Measurements from ENCODE around the gene ARHGAP15. TPM values are rescaled to one million over a fixed set of nuclear protein-coding genes. Genes with fewer than 3 reads are reported as not detected.

The ARHGAP15 gene
- total RNA-seq, 2 donors from 2014 or later, result 12.0 to 23.2 TPM

DNA sequence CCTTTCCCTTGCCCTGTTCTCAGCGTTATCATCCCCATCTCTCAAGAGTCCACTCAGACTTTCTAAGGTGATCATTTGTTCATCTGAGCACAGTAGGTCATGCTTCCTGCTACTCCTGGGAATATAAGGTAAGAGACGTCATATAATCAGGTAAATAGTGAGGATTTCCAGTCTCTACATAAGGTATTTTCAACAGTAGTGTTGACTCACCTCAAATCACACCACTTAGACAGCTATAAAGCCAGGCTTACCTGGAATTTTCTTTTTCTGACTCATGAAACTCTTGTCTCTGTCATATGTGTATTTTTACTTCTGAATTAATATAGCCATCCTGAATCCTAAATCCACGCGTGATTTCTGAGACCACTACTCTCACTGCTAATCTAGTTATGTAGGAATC lies 443.2 kb downstream of the ARHGAP15 start:
- intact Hi-C loops (cut with DNase I), result no loop called here

DNA sequence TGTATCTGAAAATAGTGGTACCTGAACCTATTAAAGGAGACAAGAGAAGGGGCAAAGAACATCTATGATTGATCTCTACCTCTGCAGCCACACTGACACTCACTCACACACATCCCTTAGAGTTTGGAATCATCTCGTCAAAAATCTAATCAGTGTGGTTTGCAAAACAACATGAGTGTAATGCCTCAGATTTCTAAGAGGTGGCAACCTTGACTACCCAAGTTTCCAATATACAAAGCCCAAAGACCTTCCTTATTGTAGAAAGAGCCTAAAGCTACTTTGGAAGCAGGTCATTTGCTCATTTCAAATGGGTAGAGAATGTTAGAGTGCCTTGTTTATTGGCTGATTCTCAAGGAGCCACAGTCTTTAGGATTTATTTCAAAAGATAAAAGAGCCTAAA lies 444.9 kb downstream of the ARHGAP15 start:
- no peak for DNase-seq (ENCODE audit: low spot score)
- intact Hi-C loops (cut with DNase I), result no loop called here

More for the DNA sequence above, 443.2 kb downstream of the ARHGAP15 start:
- no peak for DNase-seq (ENCODE audit: low spot score)

DNA sequence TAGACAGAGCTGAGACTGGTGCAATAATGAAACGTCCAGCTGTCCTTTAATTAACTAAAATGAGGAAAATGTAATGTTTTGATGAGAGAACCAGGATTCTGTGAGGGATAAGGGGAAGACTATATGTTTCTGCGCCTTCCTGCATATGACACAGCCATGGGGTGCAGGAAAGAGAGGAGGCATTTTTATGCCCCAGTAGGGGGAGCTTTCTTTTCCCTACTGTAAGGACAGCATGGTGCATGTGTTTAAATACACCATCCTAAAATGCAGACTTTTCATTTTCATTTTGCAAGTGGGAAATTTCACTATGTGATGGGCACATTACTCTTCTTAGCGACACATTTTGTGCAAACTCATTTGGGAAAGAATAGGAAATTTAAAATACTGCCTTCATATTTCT lies 446.1 kb downstream of the ARHGAP15 start:
- DNase-seq (ENCODE audit: low spot score), result no peak
- intact Hi-C loops (cut with DNase I), result no loop called here

DNA sequence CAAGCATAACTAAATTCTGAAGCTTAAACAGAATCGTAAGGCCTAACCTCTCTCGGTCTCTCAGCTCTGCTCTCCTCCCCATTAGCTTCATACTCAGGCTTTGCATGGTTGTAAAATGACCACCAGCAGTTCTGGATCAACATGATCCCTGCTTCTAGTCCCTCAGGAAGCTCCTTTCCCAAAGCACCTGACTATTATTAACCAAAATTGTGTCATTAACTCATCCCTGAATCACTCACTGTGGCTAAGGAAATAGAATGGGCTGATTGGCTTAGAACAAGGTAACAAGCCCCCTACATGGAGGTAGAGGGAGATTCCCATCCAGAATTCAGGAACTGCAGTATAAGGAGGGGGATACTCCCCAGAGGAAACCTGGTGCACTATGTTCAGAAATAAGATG lies 448.3 kb downstream of the ARHGAP15 start:
- intact Hi-C loops (cut with DNase I), result no loop called here
- no peak for DNase-seq (ENCODE audit: low spot score)

DNA sequence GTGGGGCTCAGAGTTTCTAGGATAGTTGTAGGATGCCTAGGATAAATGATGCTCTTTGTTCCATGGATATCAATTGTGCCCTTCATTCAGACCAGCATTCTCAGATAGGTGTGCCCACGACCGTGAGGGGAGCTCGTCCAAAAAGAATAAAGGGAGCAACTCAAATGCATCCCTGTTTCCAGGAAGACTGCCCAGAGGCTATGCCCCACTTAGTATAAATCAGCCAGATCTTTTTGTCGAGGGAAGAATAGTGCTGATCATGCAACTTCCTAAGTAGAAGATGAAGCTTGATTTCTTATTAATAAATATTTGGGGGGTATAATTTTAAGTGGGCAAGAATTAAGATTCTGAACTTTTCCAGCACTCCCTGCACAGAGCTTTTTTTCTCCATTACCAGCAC lies 450.2 kb downstream of the ARHGAP15 start:
- intact Hi-C loops (cut with DNase I), result no loop called here

DNA sequence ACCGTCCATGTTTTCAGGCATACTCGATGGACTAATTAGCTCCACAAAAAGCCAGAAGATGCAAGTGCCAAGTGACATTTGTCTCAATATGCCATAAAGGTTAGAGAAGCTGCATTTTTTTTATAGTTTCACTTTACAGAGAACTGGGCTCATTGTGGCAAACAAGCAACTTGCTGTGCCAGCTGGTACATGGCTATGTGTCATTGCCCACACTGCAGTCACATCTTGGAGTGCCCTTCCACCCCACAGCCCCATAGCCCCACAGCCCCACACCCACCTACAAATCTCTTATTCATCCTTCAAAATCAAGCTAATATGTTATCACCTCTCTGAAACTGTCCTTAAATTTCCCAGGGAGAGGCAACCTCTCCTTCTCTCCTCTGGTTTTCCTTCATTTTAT lies 451.9 kb downstream of the ARHGAP15 start:
- DNase-seq (ENCODE audit: low spot score), result no peak
- intact Hi-C loops (cut with DNase I), result no loop called here

More for the DNA sequence above, 450.2 kb downstream of the ARHGAP15 start:
- no peak for DNase-seq (ENCODE audit: low spot score)

DNA sequence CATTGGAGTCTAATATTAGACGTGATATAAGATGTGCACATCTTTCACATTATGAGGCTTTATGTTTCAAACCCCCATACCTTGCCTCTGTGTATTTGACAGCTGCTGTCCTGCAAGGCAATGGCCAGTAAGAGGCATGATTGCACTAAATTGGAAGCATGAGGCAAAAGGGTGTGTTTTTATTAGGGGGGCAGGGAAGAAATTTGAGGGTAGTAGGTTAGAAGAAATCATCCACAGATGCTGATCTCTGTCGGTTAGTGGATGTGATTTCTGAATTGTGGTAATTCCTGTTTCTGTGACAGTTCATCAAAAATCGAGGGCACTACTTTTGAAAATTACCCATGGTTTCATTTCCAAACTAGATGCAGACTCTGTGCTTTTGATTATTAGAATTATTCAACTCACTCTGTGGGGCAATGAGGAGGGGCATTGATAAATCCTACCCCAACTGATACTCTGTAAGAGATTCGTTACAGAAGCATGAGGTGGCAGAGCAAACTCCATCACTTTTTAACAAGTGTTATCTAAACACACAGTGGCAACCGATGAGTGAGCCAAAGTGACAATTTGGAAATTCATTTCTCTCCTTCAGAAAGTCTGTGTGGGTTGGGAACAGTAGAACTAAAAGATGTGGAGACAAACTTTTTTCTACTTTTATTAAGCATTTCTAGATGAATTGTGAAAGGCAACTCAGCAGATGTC lies 453.0 kb downstream of the ARHGAP15 start:
- DNase-seq (ENCODE audit: low spot score), result no peak
- intact Hi-C loops (cut with DNase I), result loop anchor here in 1 of 2 donors (1.0 kb wide), 1 partner anchor 10 kb away; no protein-coding TSS in a partner anchor

DNA sequence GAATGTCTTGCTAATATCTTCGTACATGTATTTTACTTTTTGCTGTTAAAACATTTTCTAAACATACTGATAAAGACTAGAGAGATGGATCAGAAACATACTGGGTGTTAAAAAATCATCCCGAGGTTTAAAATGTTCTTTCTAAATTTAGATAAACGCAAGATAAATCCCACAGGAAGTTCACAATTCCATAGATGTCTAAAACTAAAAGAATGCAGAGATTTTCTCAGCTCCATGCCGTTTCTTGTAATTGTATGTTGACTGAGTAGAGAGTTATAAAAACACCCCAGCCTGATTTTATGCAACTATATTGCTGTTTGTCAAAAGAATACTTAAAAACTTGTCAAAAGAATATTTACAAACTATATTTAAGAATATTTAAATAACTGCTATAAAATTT lies 455.7 kb downstream of the ARHGAP15 start:
- intact Hi-C loops (cut with DNase I), result no loop called here
- no peak for DNase-seq (ENCODE audit: low spot score)

DNA sequence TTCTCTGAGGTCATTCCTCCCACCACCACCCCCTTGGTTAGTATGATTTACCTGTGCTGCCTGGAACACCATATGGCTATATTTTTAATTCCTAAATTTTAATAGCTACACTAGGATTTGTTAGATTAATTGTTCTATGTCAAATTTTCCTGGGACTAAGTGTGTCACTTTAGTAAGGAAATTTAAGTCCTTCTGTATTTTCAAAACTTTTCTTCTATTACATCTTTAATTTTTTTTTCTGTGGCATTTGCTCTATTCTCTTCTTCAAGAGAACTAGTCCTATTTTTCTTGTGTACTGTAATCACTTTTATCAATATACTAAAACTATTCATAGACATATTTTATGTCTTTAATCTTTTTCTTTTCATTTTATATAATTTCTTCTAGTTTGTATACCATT lies 456.9 kb downstream of the ARHGAP15 start:
- intact Hi-C loops (cut with DNase I), result no loop called here
- no peak for DNase-seq (ENCODE audit: low spot score)

DNA sequence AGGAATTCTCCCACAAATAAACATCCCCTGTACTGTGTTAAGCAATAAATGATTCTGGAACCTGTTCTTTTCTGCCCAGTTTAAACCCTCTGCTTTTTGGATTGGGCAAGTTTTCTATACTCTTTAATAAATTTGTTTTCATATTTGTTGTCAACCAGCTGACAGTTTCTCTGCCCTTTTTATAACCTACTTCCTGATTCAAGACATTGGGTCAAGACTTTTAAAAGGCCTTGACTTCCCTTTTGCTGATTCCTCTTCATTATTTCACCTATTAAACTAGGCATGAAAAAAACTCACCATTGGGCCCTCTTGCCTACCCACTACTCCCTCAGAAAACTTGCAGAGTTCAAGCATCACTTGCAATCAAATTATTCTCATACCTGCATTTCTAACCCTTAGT lies 459.5 kb downstream of the ARHGAP15 start:
- no peak for DNase-seq (ENCODE audit: low spot score)
- intact Hi-C loops (cut with DNase I), result no loop called here

DNA sequence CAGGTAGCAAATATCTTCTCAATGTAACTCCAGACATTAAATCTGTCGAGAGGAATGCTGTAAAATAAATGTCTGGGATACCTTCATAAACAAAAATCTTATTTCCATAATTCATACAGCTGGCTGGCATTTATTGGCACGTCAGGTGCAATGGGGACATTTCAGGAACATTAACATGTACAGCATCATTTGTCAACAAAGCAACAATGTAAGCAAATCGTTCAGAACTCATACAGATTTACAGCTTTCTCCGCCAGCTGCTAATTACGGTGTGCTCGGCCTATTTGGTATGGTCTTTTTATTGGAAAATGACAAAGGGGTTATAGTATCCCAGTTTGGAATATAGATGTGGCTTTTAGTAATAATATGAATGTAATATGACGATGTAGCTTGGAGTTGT lies 464.9 kb downstream of the ARHGAP15 start:
- no peak for DNase-seq (ENCODE audit: low spot score)
- intact Hi-C loops (cut with DNase I), result no loop called here

DNA sequence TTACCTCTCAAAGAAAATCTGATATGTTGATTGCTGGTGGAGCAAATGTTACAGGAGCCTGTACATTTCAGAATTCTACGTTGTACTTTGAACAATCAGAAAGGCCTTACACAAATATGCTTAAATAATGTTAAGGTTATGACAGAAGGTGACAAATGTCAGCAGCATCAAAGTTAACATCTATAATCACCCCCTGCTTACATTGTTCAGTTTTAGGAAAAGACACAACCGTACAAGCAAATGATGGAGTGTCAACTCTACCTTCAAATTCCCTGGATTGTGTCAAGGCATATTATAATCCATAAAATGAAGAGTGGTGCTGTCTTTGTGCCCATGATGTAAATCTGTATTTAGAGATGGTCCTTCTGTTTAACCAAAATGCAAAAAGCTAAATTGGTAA lies 465.5 kb downstream of the ARHGAP15 start:
- intact Hi-C loops (cut with DNase I), result no loop called here
- no peak for DNase-seq (ENCODE audit: low spot score)

DNA sequence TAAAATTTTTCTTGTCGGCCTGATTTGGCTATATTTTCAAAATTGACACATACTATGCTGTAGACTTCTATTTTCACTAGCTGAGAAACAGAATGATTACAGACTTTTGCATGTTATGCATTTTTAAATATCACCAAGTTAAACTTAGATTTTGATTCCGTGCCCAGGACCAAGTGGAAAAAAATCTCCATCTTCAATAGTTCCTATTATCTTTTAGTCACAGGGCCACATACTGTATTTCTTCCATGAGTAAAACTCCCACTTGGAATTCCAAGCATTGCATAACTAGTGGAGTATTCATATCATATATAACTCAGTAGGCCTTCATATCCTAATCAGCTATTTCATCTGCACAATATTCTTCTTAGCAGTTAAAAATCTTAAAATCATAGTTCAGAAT lies 470.9 kb downstream of the ARHGAP15 start:
- DNase-seq (ENCODE audit: low spot score), result no peak
- intact Hi-C loops (cut with DNase I), result no loop called here

DNA sequence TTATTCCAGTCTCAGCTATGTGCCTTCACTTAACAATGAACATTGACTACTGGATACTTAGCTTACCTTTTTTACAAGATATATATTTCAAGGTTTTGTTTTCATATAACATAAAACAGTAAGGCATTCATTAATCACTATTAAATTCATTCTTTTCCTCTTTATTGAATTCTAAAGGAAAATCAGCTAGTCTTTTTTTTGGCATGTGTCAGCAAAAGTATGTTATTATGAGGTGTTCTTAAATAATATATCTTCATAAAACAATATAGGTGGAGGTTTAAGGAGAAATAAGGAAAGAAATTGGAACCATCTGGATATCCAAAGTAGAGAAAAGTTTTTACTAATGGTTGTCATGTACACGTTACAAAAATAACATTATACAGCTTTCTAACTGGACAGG lies 472.6 kb downstream of the ARHGAP15 start:
- intact Hi-C loops (cut with DNase I), result no loop called here
- DNase-seq (ENCODE audit: low spot score), result no peak

DNA sequence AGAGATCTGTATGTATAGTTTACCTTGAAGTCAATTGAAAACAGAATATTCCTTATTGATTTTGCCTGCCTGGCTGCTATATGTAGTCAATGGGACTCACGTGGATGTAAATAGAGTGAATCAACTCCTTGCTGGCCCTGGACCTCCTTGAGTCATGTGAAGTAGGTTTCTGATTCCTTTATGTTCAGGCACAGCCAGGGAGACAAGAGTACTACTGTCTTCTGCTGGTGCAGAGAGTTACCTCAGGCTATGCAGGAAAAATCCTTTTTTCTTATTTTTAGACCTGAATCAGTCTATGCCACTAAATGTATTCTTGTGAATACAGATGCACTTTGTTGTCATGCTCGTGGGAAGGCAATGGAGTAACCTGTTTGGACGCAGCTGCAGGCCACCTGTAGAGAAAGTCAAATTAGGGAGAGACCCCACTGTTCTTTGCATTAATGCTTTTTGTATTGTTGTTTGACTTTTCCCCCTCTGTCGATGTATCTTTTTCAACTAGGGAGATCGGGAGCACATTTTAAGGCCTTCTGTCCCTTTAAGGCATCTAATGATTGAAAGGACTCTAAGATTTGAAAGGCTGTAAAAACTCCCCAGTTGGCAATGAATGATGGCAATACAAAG lies 473.9 kb downstream of the ARHGAP15 start:
- intact Hi-C loops (cut with DNase I), result no loop called here
- DNase-seq (ENCODE audit: low spot score), result no peak

DNA sequence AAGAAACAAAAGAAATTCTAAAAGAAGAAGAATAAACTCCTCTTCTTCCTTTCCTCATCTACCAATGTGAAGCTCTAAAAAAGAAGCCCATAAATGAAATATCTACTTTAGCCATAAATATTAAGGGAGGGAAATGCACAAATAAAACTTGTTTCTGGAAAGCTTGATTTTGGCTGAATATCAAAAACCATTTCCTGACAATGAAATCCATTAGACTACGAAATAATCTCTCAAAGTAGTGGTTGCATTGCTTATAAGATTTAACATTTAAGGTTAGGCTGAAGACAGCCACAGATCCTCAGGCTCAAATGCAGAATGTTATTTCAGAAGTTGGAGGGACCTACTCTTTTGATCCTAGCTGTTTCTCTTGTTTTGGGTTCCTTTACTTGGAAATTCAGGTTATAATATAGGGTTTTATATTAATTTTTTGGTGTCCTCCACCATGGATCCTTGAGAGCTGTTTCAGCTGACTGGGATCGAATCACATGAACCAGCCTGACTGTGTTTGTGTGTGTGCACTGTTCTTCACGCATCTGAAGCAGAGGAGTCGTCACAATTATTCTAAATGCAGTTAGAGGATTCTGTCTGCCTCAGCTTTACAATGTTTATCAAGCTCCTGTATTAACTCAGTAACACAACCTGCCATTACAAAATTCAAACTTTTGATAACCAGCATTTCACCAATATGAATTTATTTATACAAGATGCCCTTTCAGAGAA lies 474.8 kb downstream of the ARHGAP15 start:
- intact Hi-C loops (cut with DNase I), result no loop called here
- no peak for DNase-seq (ENCODE audit: low spot score)

DNA sequence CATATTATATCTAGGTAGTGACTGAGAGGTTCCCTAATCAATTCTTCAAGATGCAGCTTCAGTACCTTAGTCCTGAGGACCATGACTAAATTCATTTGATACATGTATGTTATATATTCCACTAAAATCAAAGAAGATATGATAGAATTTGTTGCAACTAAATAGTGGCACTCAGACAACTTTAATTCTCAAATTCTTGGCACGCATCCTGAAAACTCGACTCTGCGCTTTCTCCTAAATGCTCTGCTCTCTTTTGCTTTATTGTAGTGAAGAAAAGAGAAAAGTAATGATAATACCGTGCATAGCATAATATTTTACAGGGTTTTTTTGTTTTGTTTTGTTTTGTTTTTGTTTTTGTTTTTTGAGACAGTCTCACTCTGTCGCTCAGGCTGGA lies 475.3 kb downstream of the ARHGAP15 start:
- intact Hi-C loops (cut with DNase I), result no loop called here
- DNase-seq (ENCODE audit: low spot score), result no peak

DNA sequence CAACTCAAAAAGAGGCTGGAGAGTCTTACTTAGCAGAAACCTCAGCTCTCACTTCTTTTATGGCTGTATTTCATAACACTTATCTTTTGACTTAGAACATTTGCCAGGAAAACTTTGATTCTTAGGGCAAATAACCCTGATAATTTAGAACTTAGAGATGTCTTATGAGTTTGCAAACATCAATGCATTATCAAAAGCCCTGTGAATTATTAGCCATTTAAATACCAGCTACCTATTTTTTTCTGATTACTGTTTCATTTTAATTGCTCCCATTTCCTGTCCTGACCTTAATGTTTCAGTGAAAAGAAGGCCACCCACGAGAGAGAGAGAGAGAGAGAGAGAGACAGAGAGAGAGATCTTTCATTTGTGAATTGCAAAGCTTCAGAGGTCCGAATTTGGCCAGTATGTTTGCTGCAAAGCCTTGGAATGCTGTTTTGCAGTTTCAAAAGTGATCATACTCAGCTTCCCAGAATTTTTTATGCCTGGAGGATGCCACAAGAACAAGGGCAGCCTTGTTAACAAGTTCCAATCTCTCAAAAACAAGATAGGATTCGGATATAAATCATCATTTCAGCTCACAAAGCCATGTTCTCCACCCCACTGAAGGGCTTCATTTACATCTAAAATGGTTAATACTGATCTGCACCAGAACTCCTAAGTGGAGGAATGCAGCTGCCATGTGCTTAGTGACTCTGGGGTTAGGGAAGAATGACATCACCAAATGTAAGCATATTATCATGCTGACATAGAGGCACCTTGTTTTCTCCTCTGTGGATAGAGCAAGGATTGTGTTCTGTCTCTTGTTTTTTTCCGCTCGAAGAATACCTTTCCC lies 478.2 kb downstream of the ARHGAP15 start:
- DNase-seq (ENCODE audit: low spot score), result no peak
- intact Hi-C loops (cut with DNase I), result no loop called here

DNA sequence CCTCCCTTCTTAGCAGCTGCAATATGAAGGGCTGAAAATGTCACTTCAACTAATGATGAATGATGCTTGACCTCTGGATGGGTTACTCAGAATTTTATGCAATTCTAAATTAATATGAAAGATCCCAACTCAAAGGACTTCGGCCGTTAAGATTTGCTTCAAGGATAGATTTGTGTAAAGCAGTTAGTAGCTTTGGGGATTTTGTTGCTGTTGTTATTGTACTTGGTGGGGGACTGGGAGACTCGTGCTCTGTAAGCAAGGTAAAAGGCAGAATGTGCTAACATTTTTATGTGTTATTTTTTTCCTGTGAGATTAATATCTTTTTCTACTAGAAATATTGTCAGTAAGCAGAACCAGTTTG lies 478.8 kb downstream of the ARHGAP15 start:
- DNase-seq (ENCODE audit: low spot score), result no peak
- intact Hi-C loops (cut with DNase I), result no loop called here

DNA sequence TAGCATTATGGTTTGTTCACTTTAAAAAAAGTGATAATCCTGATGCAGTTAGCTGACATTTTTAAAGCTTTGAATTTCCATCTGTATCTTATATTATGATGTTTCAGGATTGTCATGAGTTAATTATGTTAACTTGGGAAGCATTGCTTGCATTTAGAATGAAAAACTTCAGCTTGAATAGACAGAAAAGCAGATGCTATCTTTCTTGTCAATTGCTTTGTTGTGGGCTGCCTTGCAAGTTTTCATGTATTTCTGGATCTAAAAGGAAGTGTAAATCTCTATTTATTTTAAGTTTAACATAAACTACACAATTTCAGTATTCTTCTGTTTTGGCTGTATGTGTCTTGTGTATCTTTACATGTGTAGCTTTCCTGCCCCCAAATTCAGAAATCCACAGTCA lies 479.5 kb downstream of the ARHGAP15 start:
- DNase-seq (ENCODE audit: low spot score), result no peak
- intact Hi-C loops (cut with DNase I), result no loop called here

Data from posterior vena cava (tissue), 2 donors.